ENCODE measurements around the gene TRIM24.

GRCh38 chr7:138569418-138569817, 109.4 kb downstream of the TRIM24 start:
- TF ChIP-seq CTCF (conservative IDR thresholded peaks at IDR 0.05; ENCODE audit: low read length) (no peak), EZH2phosphoT487 (IDR thresholded peaks at IDR 0.05; ENCODE audit: borderline replicate concordance) (no peak)
